Colonic mucosa (tissue), 4 donors: Measurements from ENCODE around the gene NSD1. TPM values are rescaled to one million over a fixed set of nuclear protein-coding genes. Genes with fewer than 3 reads are reported as not detected.

ENCODE experiments used
- DNase-seq: peaks from one replicate; pipeline ENCODE4 v3.0.0-alpha.2; 2020
- H3K27ac ChIP-seq: fragments of 200-600 bp; one replicate; pipeline ENCODE4 v1.8.0; 2021
- H3K27me3 ChIP-seq: fragments of 200-600 bp; one replicate; pipeline ENCODE4 v1.8.0; 2021
- H3K36me3 ChIP-seq: fragments of 200-600 bp; one replicate; pipeline ENCODE4 v1.8.0; 2021
- H3K4me1 ChIP-seq: fragments of 200-600 bp; one replicate; pipeline ENCODE4 v1.8.0; 2021; ENCODE audit warnings: mild to moderate bottlenecking
- H3K4me3 ChIP-seq: fragments of 200-600 bp; one replicate; pipeline ENCODE4 v1.8.0; 2021
- H3K9ac ChIP-seq, 2 donors: one replicate each; pipeline ENCODE4 v1.7.0; 2013; ENCODE audit warnings: control low read depth in 2 of 2, low read depth in 2 of 2, low read length in 2 of 2
- H3K9me3 ChIP-seq: fragments of 200-600 bp; one replicate; pipeline ENCODE4 v1.8.0; 2021
- CTCF ChIP-seq: fragments of 200-600 bp; IDR thresholded peaks from one replicate; pipeline ENCODE4 v1.8.0; 2022; ENCODE audit warnings: antibody characterized with exemption, mild to moderate bottlenecking
- intact Hi-C: fragments of 100-400 bp; cut with DNase I; formaldehyde crosslinking; loops from one replicate; pipeline ENCODE4 v1.14.1; 2022
- total RNA-seq, 2 donors: library from RNA; stranded (reverse); fragmentation: NEBNext Ultra II Directional in 1 of 2; extraction: Animal tissue kit (Norgen Biotek cat#: 25700) in 1 of 2; gene quantifications; one replicate each; pipeline ENCODE4 v1.2.1, GENCODE V29; 2021
- donor health status: healthy.
- donor health status: DM: no; HTN: no; CAD: no.
- donor health status: DM: no; HTN: no; CAD: no.

Gene NSD1
- total RNA-seq, 2 donors from 2014 or later, result 53.0 to 77.9 TPM

- DNase-seq, result no peak
- H3K36me3 ChIP-seq, result peaks cover 12% of the 10 kb centered on the region
- H3K27ac ChIP-seq, result no peak overlapping the region
- H3K4me3 ChIP-seq, result no peak overlapping the region
- no peaks in the 10 kb centered on the region for H3K27me3 ChIP-seq
- peaks cover 29% of the 10 kb centered on the region for H3K4me1 ChIP-seq
- H3K9ac ChIP-seq, result no peak overlapping the region
- no peaks in the 10 kb centered on the region for H3K9me3 ChIP-seq
- intact Hi-C loops, result no loop called here
- TF ChIP-seq CTCF, result no peak
Observed at GRCh38 chr5:177297922-177298321, 164.3 kb downstream of the NSD1 start.

DNA sequence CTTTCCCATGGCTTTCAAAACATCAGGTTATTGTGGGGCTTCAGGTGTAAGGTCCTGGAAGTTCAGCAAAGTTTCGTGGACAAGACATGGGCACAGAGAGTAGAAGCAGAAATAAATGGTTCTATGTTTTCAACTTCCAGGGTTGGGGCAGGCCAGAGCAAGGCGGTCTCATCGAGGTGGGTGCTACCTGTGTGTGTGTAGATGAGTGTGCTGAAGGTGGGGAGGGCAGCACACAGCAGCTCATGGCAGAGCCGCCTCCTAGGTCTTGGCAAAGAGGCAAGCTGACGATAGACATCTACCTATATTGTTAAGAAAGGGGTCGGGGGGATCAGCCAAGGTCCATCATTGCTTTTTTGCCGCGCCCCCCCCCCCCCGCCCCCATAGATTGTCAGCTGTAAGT, 166.1 kb downstream of the NSD1 start:
- no peaks in the 10 kb centered on the region for H3K27me3 ChIP-seq
- H3K4me3 ChIP-seq, result no peak overlapping the region
- no peaks in the 10 kb centered on the region for H3K9me3 ChIP-seq
- peaks cover 29% of the 10 kb centered on the region for H3K4me1 ChIP-seq
- H3K36me3 ChIP-seq, result peaks cover under 1% of the 10 kb centered on the region
- intact Hi-C loops, result no loop called here
- DNase-seq, result no peak
- TF ChIP-seq CTCF, result no peak
- peak overlapping the region; percentile 89 for H3K27ac ChIP-seq
- peak overlapping the region in 1 of 2 donors; percentile 43 for H3K9ac ChIP-seq

- peak; percentile 71 for DNase-seq
- peaks cover 33% of the 10 kb centered on the region for H3K4me1 ChIP-seq
- H3K9ac ChIP-seq, result peak overlapping the region in 1 of 2 donors; percentile 90
Observed at GRCh38 chr5:177300236-177300880, 166.8 kb downstream of the NSD1 start.

GRCh38 chr5:177300951-177301350, 167.4 kb downstream of the NSD1 start:
- H3K4me1 ChIP-seq, result peaks cover 36% of the 10 kb centered on the region

More at GRCh38 chr5:177300236-177300880, 166.8 kb downstream of the NSD1 start:
- Histone ChIP-seq H3K36me3 (peaks cover 2% of the 10 kb centered on the region), H3K27ac (peak overlapping the region; percentile 89), H3K4me3 (no peak overlapping the region), H3K9me3 (no peaks in the 10 kb centered on the region), H3K27me3 (no peaks in the 10 kb centered on the region)
- intact Hi-C loops, result no loop called here
- TF ChIP-seq CTCF, result no peak

DNA sequence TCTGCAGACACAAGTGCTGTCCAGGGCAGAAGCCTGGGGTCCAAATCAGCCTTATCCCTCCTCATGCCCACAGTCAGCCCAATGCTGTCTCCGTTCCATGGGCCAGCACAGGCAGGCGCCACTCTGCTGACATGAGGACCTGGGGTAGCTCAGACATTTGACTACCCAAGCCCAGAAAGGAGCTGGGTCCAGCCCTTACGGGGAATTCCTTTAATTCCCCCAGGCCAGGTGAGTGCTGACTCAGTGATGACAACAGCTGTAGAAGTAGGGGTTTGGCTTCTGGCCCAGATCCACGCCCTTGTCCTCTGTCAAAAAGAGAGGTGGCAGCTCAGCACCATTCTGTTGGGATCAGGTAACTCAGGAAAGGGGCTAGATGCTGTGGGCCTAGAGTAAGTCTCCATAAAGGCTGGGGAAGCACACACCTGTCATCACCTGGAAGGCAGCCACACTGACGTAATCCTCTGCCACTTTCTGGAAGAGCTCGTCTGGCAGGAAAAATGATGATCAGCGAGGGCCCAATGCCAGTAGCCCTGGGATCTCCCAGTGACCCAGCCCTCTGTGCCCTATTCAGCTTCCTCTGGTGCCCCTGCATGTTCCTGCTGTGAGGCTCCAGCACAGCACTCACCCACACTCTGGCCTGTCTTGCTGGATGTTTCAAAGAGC, 168.1 kb downstream of the NSD1 start:
- intact Hi-C loops, result no loop called here
- peak overlapping the region; percentile 95 for H3K4me3 ChIP-seq

More at GRCh38 chr5:177300951-177301350, 167.4 kb downstream of the NSD1 start:
- no peak for TF ChIP-seq CTCF
- no peaks in the 10 kb centered on the region for H3K9me3 ChIP-seq
- DNase-seq, result no peak
- H3K27me3 ChIP-seq, result no peaks in the 10 kb centered on the region
- no peak overlapping the region for H3K4me3 ChIP-seq
- intact Hi-C loops, result no loop called here
- peaks cover 6% of the 10 kb centered on the region for H3K36me3 ChIP-seq
- H3K9ac ChIP-seq, result peak overlapping the region in 1 of 2 donors; percentile 90
- H3K27ac ChIP-seq, result peak overlapping the region; percentile 89

More for the DNA sequence above, 168.1 kb downstream of the NSD1 start:
- no peak for TF ChIP-seq CTCF
- Histone ChIP-seq H3K9me3 (no peaks in the 10 kb centered on the region), H3K27ac (peak overlapping the region; percentile 89), H3K9ac (peak overlapping the region in 1 of 2 donors; percentile 90), H3K27me3 (no peaks in the 10 kb centered on the region), H3K36me3 (peaks cover 6% of the 10 kb centered on the region), H3K4me1 (peaks cover 36% of the 10 kb centered on the region)
- DNase-seq, result peak; percentile 93
